C4-2B (cell line): ENCODE data around the gene NFX1.
"Not testable (repeated sequence)": the region's sequence is repeated elsewhere in the genome, so short reads cannot be mapped to it uniquely, and the experiment has no call there.

Experiments used
- H3K27ac ChIP-seq: fragments of 450-650 bp; 2 replicates; pipeline ENCODE4 v1.5.1; 2017
- ZFX ChIP-seq: fragments of 450-650 bp; IDR thresholded peaks from 2 replicates; pipeline ENCODE4 v1.6.1; 2017
- TF ChIP-seq, protein P1 (sequence below): fragments of 450-650 bp; conservative IDR thresholded peaks from 2 replicates; pipeline ENCODE4 v1.5.1; 2017; ENCODE audit warnings: mild to moderate bottlenecking

Gene NFX1

DNA sequence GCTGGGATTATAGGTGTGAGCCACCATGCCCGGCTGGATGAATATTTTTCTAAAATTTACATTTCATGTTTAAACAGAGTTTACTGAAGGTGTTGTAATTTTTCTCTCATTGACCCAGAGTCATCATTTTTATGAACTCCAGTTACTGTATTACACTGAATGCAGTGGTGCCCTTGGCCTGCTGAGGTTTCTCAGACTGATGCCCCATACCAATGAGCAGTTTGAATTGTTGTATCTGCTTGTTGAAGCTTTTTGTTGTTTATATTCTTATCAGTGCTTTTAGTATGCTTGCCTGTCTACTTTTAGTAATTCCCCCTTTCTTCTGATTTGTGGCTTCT, 29.9 kb downstream of the NFX1 start:
- TF ChIP-seq, protein P1, sequence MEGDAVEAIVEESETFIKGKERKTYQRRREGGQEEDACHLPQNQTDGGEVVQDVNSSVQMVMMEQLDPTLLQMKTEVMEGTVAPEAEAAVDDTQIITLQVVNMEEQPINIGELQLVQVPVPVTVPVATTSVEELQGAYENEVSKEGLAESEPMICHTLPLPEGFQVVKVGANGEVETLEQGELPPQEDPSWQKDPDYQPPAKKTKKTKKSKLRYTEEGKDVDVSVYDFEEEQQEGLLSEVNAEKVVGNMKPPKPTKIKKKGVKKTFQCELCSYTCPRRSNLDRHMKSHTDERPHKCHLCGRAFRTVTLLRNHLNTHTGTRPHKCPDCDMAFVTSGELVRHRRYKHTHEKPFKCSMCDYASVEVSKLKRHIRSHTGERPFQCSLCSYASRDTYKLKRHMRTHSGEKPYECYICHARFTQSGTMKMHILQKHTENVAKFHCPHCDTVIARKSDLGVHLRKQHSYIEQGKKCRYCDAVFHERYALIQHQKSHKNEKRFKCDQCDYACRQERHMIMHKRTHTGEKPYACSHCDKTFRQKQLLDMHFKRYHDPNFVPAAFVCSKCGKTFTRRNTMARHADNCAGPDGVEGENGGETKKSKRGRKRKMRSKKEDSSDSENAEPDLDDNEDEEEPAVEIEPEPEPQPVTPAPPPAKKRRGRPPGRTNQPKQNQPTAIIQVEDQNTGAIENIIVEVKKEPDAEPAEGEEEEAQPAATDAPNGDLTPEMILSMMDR: no peak
- no peak for TF ChIP-seq ZFX
- H3K27ac ChIP-seq: no peak overlapping the region

DNA sequence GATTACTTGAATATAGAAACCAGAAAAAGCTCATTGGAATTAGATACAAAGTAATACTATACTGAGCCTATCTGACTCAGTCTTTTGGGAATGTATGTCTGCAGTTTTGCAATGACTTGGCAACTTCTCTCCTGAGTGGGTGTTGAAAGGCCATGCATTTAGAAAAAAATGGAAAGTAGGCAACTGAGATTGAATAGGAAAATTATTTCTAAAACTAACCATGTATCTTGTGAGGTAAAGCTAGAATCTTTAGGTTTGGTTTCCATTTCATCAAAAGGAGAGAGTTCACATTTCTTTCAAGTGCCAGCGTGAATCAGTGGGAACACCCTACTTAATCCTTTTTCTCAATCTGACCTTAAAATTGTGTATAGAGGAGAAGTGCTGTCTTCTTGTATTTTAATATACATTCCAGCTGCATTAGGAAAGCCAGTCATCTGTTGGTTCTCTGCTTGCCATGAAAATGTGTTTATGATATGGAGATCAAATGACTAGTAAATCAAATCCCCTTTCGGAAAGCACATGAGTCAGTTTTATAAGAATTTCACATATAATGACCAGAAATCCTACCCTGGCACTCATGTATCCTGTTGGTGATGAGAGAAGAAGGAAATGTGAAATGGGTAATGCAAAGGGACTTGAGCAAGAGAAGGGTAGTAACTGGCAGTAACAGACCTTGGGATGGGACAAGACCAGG, 30.4 kb downstream of the NFX1 start:
- H3K27ac ChIP-seq: no peak overlapping the region
- no peak for TF ChIP-seq ZFX
- TF ChIP-seq, protein P1: no peak

DNA sequence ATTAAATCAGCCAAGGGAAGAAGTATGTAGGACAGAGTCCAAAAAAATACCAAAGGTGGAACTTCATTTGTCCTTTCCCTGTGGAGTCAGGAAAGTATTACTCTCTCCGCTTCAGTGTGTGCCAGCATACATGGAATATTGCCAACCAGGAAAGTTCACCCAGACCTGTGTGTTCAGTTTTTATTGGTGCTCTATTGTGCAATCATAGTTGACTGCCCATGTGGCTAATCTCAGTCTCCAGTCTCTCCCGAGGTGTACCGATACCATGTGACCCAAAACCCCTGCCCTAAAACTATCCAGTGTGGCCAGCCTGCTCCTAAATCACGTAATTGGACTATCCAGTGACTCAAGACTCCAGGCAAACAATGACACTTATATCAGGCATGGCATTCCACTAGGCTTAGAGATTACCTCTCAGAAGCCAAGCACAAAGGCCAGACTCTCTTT, 38.8 kb downstream of the NFX1 start:
- peak overlapping the region; percentile 92 for H3K27ac ChIP-seq
- TF ChIP-seq ZFX: no peak
- TF ChIP-seq, protein P1: no peak

DNA sequence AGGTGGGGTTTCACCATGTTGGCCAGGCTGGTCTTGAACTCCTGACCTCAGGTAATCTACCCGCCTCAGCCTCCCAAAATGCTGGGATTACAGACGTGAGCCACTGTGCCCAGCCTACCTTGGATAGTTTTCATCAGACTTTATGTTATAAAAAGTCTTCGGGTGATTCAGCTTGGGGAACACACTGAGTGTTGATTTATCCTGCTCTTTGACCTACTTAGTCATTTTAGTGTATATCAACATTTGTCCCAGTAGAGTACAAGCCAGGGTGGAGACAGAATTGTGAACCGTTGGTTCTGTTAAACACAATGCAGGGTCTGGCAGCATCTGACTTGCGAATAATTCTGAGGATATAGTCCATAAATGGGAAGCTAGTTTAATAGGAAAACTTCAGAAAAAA, 39.7 kb downstream of the NFX1 start:
- TF ChIP-seq, protein P1: no peak
- TF ChIP-seq ZFX: no peak
- H3K27ac ChIP-seq: peak overlapping the region; percentile 92

DNA sequence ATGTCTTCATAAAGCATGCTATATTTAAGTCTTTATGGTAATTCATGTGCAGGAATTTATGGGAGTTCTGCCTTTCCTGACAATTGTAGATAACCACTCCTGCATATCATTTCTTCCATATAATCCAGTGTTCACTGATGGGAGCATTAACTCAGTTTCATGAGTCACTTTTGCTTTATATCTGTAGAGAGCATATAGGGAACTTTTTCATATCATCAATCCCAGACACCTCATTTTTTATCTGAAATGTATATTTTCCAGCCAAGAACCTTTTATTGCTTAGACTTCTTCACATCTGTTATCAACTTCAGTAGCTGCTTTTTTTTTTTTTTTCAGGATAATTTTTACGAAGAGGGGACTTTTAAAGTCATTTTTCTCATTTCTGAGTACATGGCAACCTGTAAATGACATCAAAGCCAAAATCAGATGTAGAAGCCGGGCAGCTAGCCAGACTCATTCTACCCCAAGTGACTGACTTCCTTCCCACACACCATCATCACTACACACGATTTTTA, 41.1 kb downstream of the NFX1 start:
- H3K27ac ChIP-seq: no peak overlapping the region
- TF ChIP-seq, protein P1: no peak
- TF ChIP-seq ZFX: no peak

DNA sequence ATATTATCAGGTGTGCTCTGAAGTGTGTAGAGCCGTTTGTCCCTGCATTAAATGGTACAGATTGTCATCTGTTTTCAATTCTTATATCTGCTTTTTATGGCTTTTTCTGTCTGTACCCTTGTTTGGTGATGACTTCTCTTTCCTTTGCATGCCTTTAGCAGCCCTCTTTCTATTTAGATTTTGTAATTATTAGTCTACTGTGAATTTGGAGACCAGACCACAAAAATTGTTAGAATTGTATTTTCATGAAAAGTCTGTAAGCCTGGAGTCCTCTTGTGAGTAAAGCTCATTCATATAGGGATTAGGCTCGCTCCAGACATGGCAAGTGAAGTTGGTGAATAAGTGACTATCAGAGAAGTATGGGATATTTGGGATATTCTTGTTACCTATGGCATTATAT, 41.7 kb downstream of the NFX1 start:
- TF ChIP-seq, protein P1: no peak
- no peak for TF ChIP-seq ZFX
- no peak overlapping the region for H3K27ac ChIP-seq

DNA sequence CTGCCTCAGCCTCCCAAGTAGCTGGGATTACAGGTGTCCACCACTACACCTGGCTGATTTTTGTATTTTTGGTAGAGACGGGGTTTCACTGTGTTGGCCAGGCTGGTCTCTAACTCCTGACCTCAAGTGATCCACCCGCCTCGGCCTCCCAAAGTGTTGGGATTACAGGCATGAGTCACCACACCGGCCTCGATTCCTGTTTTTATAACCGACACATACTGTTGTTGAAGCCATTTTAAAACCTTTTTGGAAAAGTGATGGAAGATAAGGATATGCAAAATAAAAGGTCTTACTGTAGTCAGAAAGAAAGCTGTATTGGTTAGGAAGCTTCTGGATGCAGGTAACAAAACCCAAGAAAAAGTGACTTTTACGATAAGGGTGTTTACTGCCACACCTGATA, 42.6 kb downstream of the NFX1 start:
- H3K27ac ChIP-seq: not testable (repeated sequence)

DNA sequence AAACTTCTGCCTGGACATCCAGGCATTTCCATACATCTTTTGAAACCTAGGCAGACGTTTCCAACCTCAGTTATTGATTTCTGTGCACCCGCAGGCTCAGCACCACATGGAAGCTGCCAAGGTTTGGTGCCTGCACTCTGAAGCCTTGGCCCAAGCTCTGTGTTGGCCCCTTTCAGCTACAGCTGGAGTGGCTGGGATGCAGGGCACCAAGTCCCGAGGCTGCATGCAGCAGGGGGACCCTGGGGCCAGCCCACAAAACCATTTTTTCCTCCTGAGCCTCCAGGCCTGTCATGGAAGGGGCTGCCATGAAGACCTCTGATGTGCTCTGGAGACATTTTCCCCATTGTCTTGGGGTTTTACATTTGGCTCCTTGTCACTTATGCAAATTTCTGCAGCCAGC, 49.9 kb downstream of the NFX1 start:
- TF ChIP-seq, protein P1: no peak
- TF ChIP-seq ZFX: no peak
- H3K27ac ChIP-seq: no peak overlapping the region
